Trophoblast cell (in vitro differentiated cells and primary cell): ENCODE results near the gene ABCA3.

Experiments
- DNase-seq, 2 donors: peaks; one replicate each; pipeline ENCODE4 v3.0.0-alpha.2; 2016
- H2AFZ ChIP-seq: 2 replicates; pipeline ENCODE4 v1.6.1; 2013; ENCODE audit warnings: low read length, moderate library complexity, mild to moderate bottlenecking; ENCODE audit not compliant: insufficient read depth, poor library complexity
- H2AK5ac ChIP-seq: 2 replicates; pipeline ENCODE4 v1.6.1; 2013; ENCODE audit warnings: mild to moderate bottlenecking, low read length
- H2BK120ac ChIP-seq: 2 replicates; pipeline ENCODE4 v1.6.1; 2013; ENCODE audit warnings: low read length, mild to moderate bottlenecking, moderate library complexity; ENCODE audit not compliant: insufficient read depth, poor library complexity
- H2BK12ac ChIP-seq: 2 replicates; pipeline ENCODE4 v1.6.1; 2013; ENCODE audit warnings: mild to moderate bottlenecking, low read length, moderate library complexity
- H2BK5ac ChIP-seq: 2 replicates; pipeline ENCODE4 v1.6.1; 2013; ENCODE audit warnings: low read length, low read depth, moderate library complexity, mild to moderate bottlenecking; ENCODE audit not compliant: poor library complexity
- H3K14ac ChIP-seq: 2 replicates; pipeline ENCODE4 v1.6.1; 2013; ENCODE audit warnings: mild to moderate bottlenecking, low read length
- H3K18ac ChIP-seq: 2 replicates; pipeline ENCODE4 v1.6.1; 2013; ENCODE audit warnings: mild to moderate bottlenecking, low read length
- H3K23ac ChIP-seq: 2 replicates; pipeline ENCODE4 v1.6.1; 2013; ENCODE audit warnings: low read length
- H3K27ac ChIP-seq: 2 replicates; pipeline ENCODE4 v1.5.1; 2013; ENCODE audit warnings: low read depth, mild to moderate bottlenecking, inconsistent platforms, low read length, moderate library complexity
- H3K27me3 ChIP-seq: 2 replicates; pipeline ENCODE4 v1.6.1; 2013; ENCODE audit warnings: inconsistent platforms, mild to moderate bottlenecking, low read length, moderate library complexity; ENCODE audit not compliant: insufficient read depth
- H3K36me3 ChIP-seq, 2 experiments: 1 replicate in 1 of 2; 2 replicates in 1 of 2; pipeline ENCODE4 v1.6.1; 2013; ENCODE audit warnings: low read length in 2 of 2, mild to moderate bottlenecking in 2 of 2, moderate library complexity in 1 of 2; ENCODE audit not compliant: insufficient read depth in 2 of 2, control insufficient read depth in 1 of 2
- H3K4ac ChIP-seq: 2 replicates; pipeline ENCODE4 v1.6.1; 2013; ENCODE audit warnings: low read depth, mild to moderate bottlenecking, low read length, moderate library complexity
- H3K4me1 ChIP-seq, 2 experiments: 1 replicate in 1 of 2; 2 replicates in 1 of 2; pipeline ENCODE4 v1.6.1; 2013; ENCODE audit warnings: low read length in 2 of 2, mild to moderate bottlenecking in 2 of 2, moderate library complexity in 1 of 2; ENCODE audit not compliant: insufficient read depth in 2 of 2, control insufficient read depth in 1 of 2
- H3K4me2 ChIP-seq: 2 replicates; pipeline ENCODE4 v1.6.1; 2013; ENCODE audit warnings: inconsistent platforms, mild to moderate bottlenecking, low read length, moderate library complexity
- H3K4me3 ChIP-seq: 2 replicates; pipeline ENCODE4 v1.5.1; 2013; ENCODE audit warnings: mild to moderate bottlenecking, low read depth, low read length, inconsistent platforms
- H3K79me1 ChIP-seq: one replicate; pipeline ENCODE4 v1.6.1; 2013; ENCODE audit warnings: low read length
- H3K79me2 ChIP-seq: 2 replicates; pipeline ENCODE4 v1.6.1; 2013; ENCODE audit warnings: low read length, mild to moderate bottlenecking; ENCODE audit not compliant: control insufficient read depth, insufficient read depth, poor library complexity
- H3K9ac ChIP-seq: 2 replicates; pipeline ENCODE4 v1.6.1; 2013; ENCODE audit warnings: mild to moderate bottlenecking, low read length
- H3K9me3 ChIP-seq: 2 replicates; pipeline ENCODE4 v1.6.1; 2013; ENCODE audit warnings: low read depth, mild to moderate bottlenecking, control low read depth, inconsistent platforms, low read length; ENCODE audit not compliant: insufficient read depth
- H4K12ac ChIP-seq: 2 replicates; pipeline ENCODE4 v1.6.1; 2013; ENCODE audit warnings: low read depth, mild to moderate bottlenecking, low read length, moderate library complexity
- H4K8ac ChIP-seq: 2 replicates; pipeline ENCODE4 v1.6.1; 2013; ENCODE audit warnings: low read depth, mild to moderate bottlenecking, low read length, moderate library complexity
- H4K91ac ChIP-seq: one replicate; pipeline ENCODE4 v1.6.1; 2013; ENCODE audit warnings: low read depth, mild to moderate bottlenecking, low read length, moderate library complexity
- WGBS: extraction: QIAGEN DNeasy Blood & Tissue Kit; methylation state at CpG from one replicate; pipeline ENCODE4 v1.1.7; 2013; ENCODE audit warnings: missing lambda C conversion rate; ENCODE audit not compliant: insufficient read length, insufficient coverage; ENCODE audit errors: extremely low coverage; 5-methylcytosine and 5-hydroxymethylcytosine counted together

The ABCA3 gene

DNA sequence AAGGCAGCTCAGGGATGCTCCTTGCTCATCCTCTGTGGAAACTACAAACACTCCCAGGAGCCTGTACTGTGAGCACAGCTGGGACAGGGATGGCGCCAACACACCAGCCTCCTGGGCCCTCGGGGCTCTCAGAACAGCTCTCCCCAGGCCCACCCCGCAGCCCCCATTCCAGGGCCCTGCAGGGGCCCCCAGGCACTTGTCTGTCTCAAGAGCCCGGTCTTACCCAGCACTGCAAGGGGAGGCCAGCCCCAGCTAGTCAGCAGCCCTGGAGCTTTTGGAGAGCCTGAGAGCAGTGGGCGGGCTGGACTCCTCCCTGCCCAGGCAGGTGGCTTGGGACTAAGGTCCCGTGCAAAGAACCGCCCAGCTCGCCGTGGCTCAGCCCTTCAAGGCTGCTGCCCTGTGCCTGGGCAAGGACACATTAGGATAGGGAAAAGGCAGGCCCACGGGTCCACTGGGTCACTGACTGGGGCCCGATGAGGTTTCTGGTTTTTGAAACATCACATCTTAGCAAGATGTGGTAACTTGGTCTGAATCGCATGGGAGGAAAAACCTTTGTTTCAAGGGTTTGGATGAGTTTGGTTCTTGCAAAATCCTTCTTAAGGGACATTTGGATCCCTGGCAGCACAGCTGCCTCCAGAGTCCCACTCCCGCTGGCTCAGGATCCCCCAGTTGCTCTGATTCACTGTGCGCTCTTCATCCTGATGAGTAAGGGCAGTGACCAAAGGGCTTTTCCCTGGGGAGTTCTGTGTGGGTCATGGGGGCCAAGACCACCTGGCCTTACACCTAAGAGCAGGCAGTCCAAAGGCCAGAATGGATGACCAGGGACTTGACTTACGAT is 101.5 kb downstream of the ABCA3 start:
- WGBS, result no CpG with 5 or more reads among the region's 15 CpGs
- no peak overlapping the region for H2AK5ac ChIP-seq
- H2BK120ac ChIP-seq, result no peak overlapping the region
- H2BK5ac ChIP-seq, result no peak overlapping the region
- H2BK12ac ChIP-seq, result no peak overlapping the region
- H3K27ac ChIP-seq, result no peak overlapping the region
- H3K4me1 ChIP-seq, result peaks cover 13 to 14% of the 10 kb centered on the region in 2 experiments
- no peaks in the 10 kb centered on the region for H3K79me2 ChIP-seq
- H3K79me1 ChIP-seq, result no peaks in the 10 kb centered on the region
- no peak overlapping the region for H4K8ac ChIP-seq
- no peak overlapping the region for H3K14ac ChIP-seq
- H4K12ac ChIP-seq, result no peak overlapping the region
- H3K4me3 ChIP-seq, result no peak overlapping the region
- no peak overlapping the region for H2AFZ ChIP-seq
- H3K27me3 ChIP-seq, result peaks cover 21% of the 10 kb centered on the region
- peaks cover 47% of the 10 kb centered on the region in 2 experiments for H3K36me3 ChIP-seq
- DNase-seq, result peak in 1 of 2 donors; percentile 17
- H3K9me3 ChIP-seq, result peaks cover 4% of the 10 kb centered on the region
- no peak overlapping the region for H3K4ac ChIP-seq
- no peak overlapping the region for H3K9ac ChIP-seq
- H3K4me2 ChIP-seq, result no peak overlapping the region
- no peak overlapping the region for H4K91ac ChIP-seq
- no peak overlapping the region for H3K18ac ChIP-seq
- H3K23ac ChIP-seq, result no peak overlapping the region

GRCh38 chr16:2238150-2238837 is 102.2 kb downstream of the ABCA3 start:
- Histone ChIP-seq H3K79me1 (no peaks in the 10 kb centered on the region), H3K4me3 (no peak overlapping the region), H3K79me2 (no peaks in the 10 kb centered on the region), H3K4me2 (no peak overlapping the region), H3K23ac (no peak overlapping the region), H3K4me1 (peaks cover 13 to 14% of the 10 kb centered on the region in 2 experiments), H2AFZ (no peak overlapping the region), H3K27ac (no peak overlapping the region), H3K9ac (no peak overlapping the region), H3K9me3 (peaks cover 5% of the 10 kb centered on the region), H2AK5ac (no peak overlapping the region), H2BK12ac (no peak overlapping the region), H3K36me3 (peaks cover 47% of the 10 kb centered on the region in 2 experiments), H3K14ac (no peak overlapping the region), H2BK5ac (no peak overlapping the region), H3K18ac (no peak overlapping the region), H4K12ac (no peak overlapping the region), H4K8ac (no peak overlapping the region), H4K91ac (no peak overlapping the region), H3K27me3 (peaks cover 21% of the 10 kb centered on the region), H2BK120ac (no peak overlapping the region), H3K4ac (no peak overlapping the region)
- WGBS, result no CpG with 5 or more reads among the region's 18 CpGs
- no peak for DNase-seq

GRCh38 chr16:2237493-2238149 is 102.9 kb downstream of the ABCA3 start:
- Histone ChIP-seq H3K36me3 (peaks cover 47% of the 10 kb centered on the region in 2 experiments), H3K18ac (no peak overlapping the region), H4K8ac (no peak overlapping the region), H3K4me1 (peaks cover 13 to 14% of the 10 kb centered on the region in 2 experiments), H3K23ac (no peak overlapping the region), H3K4me2 (peak overlapping the region; percentile 66), H3K14ac (no peak overlapping the region), H3K9me3 (peaks cover 5% of the 10 kb centered on the region), H2AFZ (no peak overlapping the region), H4K91ac (no peak overlapping the region), H4K12ac (no peak overlapping the region), H3K4ac (no peak overlapping the region), H3K79me2 (no peaks in the 10 kb centered on the region), H3K79me1 (no peaks in the 10 kb centered on the region), H2BK5ac (no peak overlapping the region), H3K9ac (no peak overlapping the region), H3K4me3 (no peak overlapping the region), H3K27me3 (peaks cover 21% of the 10 kb centered on the region), H2AK5ac (no peak overlapping the region), H2BK120ac (no peak overlapping the region), H2BK12ac (no peak overlapping the region), H3K27ac (no peak overlapping the region)
- peak; percentile 35 to 70 for DNase-seq
- WGBS, result no CpG with 5 or more reads among the region's 65 CpGs

GRCh38 chr16:2237102-2237482 is 103.4 kb downstream of the ABCA3 start:
- no CpG with 5 or more reads among the region's 40 CpGs for WGBS
- H3K4me3 ChIP-seq, result no peak overlapping the region
- H3K27me3 ChIP-seq, result peaks cover 21% of the 10 kb centered on the region
- H3K36me3 ChIP-seq, result peaks cover 47 to 49% of the 10 kb centered on the region in 2 experiments
- DNase-seq, result no peak
- no peak overlapping the region for H3K9ac ChIP-seq
- peaks cover 5% of the 10 kb centered on the region for H3K9me3 ChIP-seq
- H3K18ac ChIP-seq, result no peak overlapping the region
- no peak overlapping the region for H3K14ac ChIP-seq
- no peak overlapping the region for H2BK5ac ChIP-seq
- no peak overlapping the region for H4K12ac ChIP-seq
- H4K91ac ChIP-seq, result no peak overlapping the region
- no peak overlapping the region for H2BK12ac ChIP-seq
- H3K4me2 ChIP-seq, result peak overlapping the region; percentile 66
- peaks cover 13 to 14% of the 10 kb centered on the region in 2 experiments for H3K4me1 ChIP-seq
- no peak overlapping the region for H2AK5ac ChIP-seq
- no peak overlapping the region for H2AFZ ChIP-seq
- H2BK120ac ChIP-seq, result no peak overlapping the region
- H4K8ac ChIP-seq, result no peak overlapping the region
- no peak overlapping the region for H3K23ac ChIP-seq
- H3K27ac ChIP-seq, result no peak overlapping the region
- no peaks in the 10 kb centered on the region for H3K79me2 ChIP-seq
- H3K79me1 ChIP-seq, result no peaks in the 10 kb centered on the region
- no peak overlapping the region for H3K4ac ChIP-seq
